Neutrophil (primary cell): Measurements from ENCODE around the gene CST6.
A peak's percentile ranks its signal among the peaks of the same experiment; 100 is the strongest.

Experiments used
- H3K27ac ChIP-seq: fragments of 200-600 bp; sonication (generic); 2 replicates; pipeline ENCODE4 v1.5.1; 2016; ENCODE audit warnings: mild to moderate bottlenecking, moderate library complexity
- H3K27me3 ChIP-seq: fragments of 200-600 bp; sonication (generic); 2 replicates; pipeline ENCODE4 v1.6.0; 2016; ENCODE audit warnings: mild to moderate bottlenecking
- H3K36me3 ChIP-seq: fragments of 200-600 bp; sonication (generic); 2 replicates; pipeline ENCODE4 v1.5.1; 2017
- H3K4me1 ChIP-seq, 2 experiments: fragments of 200-600 bp in 1 of 2; sonication (generic) in 1 of 2; 1 replicate in 1 of 2; 2 replicates in 1 of 2; pipeline versions ENCODE4 v1.5.1 to v1.6.1; 2013 to 2016; ENCODE audit warnings: low read depth in 1 of 2, low read length in 1 of 2, mild to moderate bottlenecking in 1 of 2, moderate library complexity in 1 of 2; ENCODE audit not compliant: control insufficient read depth in 1 of 2, insufficient read depth in 1 of 2
- H3K4me3 ChIP-seq, 2 experiments: fragments of 200-600 bp in 1 of 2; sonication (generic) in 1 of 2; 1 replicate in 1 of 2; 2 replicates in 1 of 2; pipeline ENCODE4 v1.5.1; 2013 to 2016; ENCODE audit warnings: low read depth in 1 of 2, low read length in 1 of 2, mild to moderate bottlenecking in 1 of 2, moderate library complexity in 1 of 2
- H3K9me3 ChIP-seq: fragments of 200-600 bp; sonication (generic); 2 replicates; pipeline ENCODE4 v1.5.1; 2016
- TF ChIP-seq, protein P1 (sequence below): fragments of 200-600 bp; sonication (generic); IDR thresholded peaks from 2 replicates; pipeline ENCODE4 v1.5.1; 2016; ENCODE audit warnings: antibody characterized with exemption

Gene CST6

DNA sequence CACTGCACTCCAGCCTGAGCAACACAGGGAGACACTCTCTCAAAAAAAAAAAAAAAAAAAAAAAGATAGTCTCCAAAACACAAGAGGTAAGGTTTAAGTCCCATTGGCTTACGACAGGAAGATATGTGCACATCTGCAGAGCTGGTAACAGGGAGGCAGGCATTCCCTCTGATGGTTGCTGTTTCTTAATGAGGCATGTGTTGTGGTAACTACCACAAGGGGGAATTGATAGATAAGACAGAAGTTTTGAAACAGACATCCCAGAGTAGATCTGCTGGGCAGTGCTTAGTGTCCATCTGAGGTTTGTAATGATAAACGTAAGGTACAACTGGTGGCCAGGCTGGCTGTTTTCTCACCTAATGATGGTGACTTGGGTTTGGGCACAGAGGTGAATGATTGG lies 14.5 kb upstream of the CST6 start:
- H3K4me3 ChIP-seq: no peak overlapping the region

DNA sequence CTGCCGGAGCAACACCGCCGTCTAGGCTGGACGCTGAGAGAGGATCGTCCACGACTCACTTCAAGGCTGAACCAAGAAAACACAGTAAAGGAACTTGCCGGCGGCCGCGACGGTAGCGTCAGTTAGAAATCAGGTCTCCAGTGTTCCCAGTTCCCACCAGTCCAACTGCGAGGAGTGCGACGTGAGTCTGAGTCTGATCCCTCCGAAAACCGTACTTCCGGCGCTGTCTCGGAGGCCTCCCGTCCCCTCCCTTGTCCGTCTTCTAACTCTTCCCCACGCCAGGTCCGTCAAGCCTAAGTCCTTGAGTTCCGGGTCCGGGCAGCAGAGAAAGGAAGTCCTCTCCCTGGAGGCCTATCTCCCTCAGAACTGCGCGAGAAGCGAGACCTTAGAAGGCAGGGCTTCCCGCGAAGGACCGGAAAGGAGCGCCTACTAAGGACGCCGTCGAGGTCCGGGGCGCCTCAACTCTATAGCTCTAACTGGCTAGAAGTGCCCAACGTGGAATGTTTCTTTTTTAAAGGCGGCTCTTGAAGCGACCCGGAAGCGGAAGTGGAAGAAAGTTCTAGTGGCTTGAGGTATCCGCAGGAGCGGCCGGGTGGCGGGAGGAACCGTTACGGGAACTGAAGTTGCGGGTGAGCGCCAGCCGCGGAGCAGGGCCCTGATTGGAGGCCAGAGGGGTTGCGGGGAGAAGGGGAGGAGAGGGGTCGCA lies 9.7 kb upstream of the CST6 start, which contains the start of the genes BANF1 and EIF1AD:
Gene BANF1, plus strand, starts transcription at position 562 of the 706 bp plus-strand sequence. CDS start 748 bp downstream, outside the sequence.
Gene EIF1AD, minus strand, starts transcription at position 216 of the 706 bp plus-strand sequence. CDS start 1,768 bp downstream, outside the sequence.
- Histone ChIP-seq H3K4me1 (peaks cover 16 to 25% of the 10 kb centered on the region in 2 experiments), H3K36me3 (peaks cover 33% of the 10 kb centered on the region), H3K27me3 (no peaks in the 10 kb centered on the region), H3K27ac (peak within 1 kb of the TSS; percentile 96), H3K4me3 (peak within 1 kb of the TSS; percentile 76 to 99), H3K9me3 (no peaks in the 10 kb centered on the region)
- TF ChIP-seq, protein P1, sequence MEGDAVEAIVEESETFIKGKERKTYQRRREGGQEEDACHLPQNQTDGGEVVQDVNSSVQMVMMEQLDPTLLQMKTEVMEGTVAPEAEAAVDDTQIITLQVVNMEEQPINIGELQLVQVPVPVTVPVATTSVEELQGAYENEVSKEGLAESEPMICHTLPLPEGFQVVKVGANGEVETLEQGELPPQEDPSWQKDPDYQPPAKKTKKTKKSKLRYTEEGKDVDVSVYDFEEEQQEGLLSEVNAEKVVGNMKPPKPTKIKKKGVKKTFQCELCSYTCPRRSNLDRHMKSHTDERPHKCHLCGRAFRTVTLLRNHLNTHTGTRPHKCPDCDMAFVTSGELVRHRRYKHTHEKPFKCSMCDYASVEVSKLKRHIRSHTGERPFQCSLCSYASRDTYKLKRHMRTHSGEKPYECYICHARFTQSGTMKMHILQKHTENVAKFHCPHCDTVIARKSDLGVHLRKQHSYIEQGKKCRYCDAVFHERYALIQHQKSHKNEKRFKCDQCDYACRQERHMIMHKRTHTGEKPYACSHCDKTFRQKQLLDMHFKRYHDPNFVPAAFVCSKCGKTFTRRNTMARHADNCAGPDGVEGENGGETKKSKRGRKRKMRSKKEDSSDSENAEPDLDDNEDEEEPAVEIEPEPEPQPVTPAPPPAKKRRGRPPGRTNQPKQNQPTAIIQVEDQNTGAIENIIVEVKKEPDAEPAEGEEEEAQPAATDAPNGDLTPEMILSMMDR: peak; percentile 35

More for the DNA sequence above, 14.5 kb upstream of the CST6 start:
- H3K4me1 ChIP-seq: peaks cover 8 to 16% of the 10 kb centered on the region in 2 experiments
- H3K9me3 ChIP-seq: no peaks in the 10 kb centered on the region
- H3K27ac ChIP-seq: no peak overlapping the region
- no peaks in the 10 kb centered on the region for H3K27me3 ChIP-seq
- H3K36me3 ChIP-seq: peaks cover 40% of the 10 kb centered on the region
- TF ChIP-seq, protein P1: no peak

DNA sequence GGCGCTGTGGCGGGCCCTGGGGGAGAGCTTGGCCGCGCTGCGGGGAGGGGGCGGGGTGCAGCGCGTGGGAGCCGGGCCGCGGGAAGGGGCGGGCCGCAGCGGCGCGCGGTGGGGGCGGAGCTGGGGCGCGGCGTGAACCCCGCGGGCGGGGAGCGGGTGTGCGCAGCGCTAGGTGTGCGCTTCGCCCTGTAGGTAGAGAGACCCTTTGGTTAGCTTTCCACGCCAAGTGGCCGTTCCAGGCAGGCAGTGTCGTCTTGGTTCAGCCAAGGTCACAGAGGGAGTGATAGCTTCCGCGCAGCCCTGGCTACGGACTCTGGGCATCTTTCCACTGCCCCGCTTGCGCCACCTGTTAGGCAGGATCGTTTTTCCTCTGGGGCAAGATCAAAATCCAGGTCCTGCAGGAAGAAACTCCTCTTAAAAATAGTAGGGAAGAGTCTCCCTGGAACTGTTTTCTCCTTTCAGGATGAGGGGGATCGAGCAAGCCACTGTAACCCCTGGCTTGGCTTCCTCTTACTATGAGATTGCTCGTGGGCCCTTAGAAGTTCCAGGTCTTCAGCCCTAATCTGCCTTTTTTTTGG lies 9.1 kb upstream of the CST6 start:
- Histone ChIP-seq H3K27ac (peak overlapping the region; percentile 96), H3K4me3 (peak overlapping the region; percentile 76 to 99), H3K36me3 (peaks cover 26% of the 10 kb centered on the region), H3K27me3 (no peaks in the 10 kb centered on the region), H3K4me1 (peaks cover 16 to 25% of the 10 kb centered on the region in 2 experiments), H3K9me3 (no peaks in the 10 kb centered on the region)
- TF ChIP-seq, protein P1: no peak

DNA sequence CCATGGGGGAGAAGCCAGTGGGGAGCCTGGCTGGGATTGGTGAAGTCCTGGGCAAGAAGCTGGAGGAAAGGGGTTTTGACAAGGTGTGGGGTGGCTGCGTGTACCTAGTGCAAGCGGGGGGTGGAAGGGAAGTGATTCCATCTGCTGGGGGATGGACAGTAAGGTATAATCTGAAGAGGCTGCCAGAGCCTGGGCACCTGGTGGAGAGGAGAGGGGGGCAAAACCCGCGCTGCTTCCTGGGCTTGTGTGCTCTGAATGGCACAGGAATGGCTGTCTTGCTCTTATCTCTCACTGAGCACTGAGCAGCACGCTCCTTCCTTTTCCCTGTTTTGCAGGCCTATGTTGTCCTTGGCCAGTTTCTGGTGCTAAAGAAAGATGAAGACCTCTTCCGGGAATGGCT lies 8.5 kb upstream of the CST6 start:
- Histone ChIP-seq H3K4me3 (peak overlapping the region; percentile 76 to 99), H3K27ac (peak overlapping the region; percentile 96), H3K27me3 (peaks cover 5% of the 10 kb centered on the region), H3K4me1 (peaks cover 16 to 25% of the 10 kb centered on the region in 2 experiments), H3K9me3 (no peaks in the 10 kb centered on the region), H3K36me3 (peaks cover 21% of the 10 kb centered on the region)
- TF ChIP-seq, protein P1: no peak

DNA sequence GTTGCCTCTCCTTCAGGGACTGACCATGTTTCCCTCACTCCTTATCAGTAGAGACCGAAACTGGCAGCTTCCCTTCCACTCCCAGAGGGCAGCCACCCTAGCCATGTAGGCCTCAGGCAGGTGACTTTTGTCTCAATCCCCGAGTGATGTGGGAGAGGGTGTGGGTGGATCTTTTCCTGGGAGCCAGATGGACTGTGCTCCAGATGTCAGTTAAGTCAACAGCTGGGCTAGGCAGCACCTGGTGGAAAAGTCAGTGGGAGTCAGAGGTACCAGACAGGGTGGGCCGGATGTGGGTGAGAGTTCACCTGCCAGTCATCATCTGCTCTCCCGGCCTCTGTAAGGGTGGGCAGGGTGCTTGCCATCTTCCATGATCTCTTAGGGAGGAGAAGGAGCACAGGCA lies 7.6 kb upstream of the CST6 start:
- Histone ChIP-seq H3K27ac (no peak overlapping the region), H3K27me3 (peaks cover 14% of the 10 kb centered on the region), H3K36me3 (peaks cover 12% of the 10 kb centered on the region), H3K4me3 (no peak overlapping the region), H3K9me3 (no peaks in the 10 kb centered on the region), H3K4me1 (peaks cover 16 to 25% of the 10 kb centered on the region in 2 experiments)
- TF ChIP-seq, protein P1: no peak
